Spinal cord (tissue), 10 donors: Measurements from ENCODE around the gene NAALADL2. TPM values are rescaled to one million over a fixed set of nuclear protein-coding genes. Genes with fewer than 3 reads are reported as not detected.

Source experiments
- DNase-seq, 6 donors: peaks; one replicate each; pipeline versions ENCODE4 v3.0.0 to v3.0.0-alpha.2; 2013 to 2015; ENCODE audit warnings: low spot score in 6 of 6, low read depth in 4 of 6
- H3K27ac ChIP-seq: one replicate; pipeline ENCODE4 v1.5.1; 2013; ENCODE audit warnings: low read depth, low read length, control low read depth
- H3K27me3 ChIP-seq: one replicate; pipeline ENCODE4 v1.6.1; 2013; ENCODE audit warnings: low read length; ENCODE audit not compliant: control insufficient read depth, insufficient read depth
- H3K36me3 ChIP-seq: one replicate; pipeline ENCODE4 v1.6.1; 2013; ENCODE audit warnings: low read length; ENCODE audit not compliant: control insufficient read depth, insufficient read depth
- H3K4me1 ChIP-seq: one replicate; pipeline ENCODE4 v1.6.1; 2013; ENCODE audit warnings: low read length; ENCODE audit not compliant: control insufficient read depth, insufficient read depth
- H3K4me3 ChIP-seq: one replicate; pipeline ENCODE4 v1.5.1; 2013; ENCODE audit warnings: low read depth, low read length, control low read depth
- H3K9me3 ChIP-seq: one replicate; pipeline ENCODE4 v1.6.1; 2013; ENCODE audit warnings: low read length; ENCODE audit not compliant: control insufficient read depth, insufficient read depth
- WGBS: methylation state at CpG from one replicate; pipeline ENCODE4 v1.1.5; 2013; ENCODE audit warnings: missing lambda C conversion rate; ENCODE audit not compliant: insufficient coverage; 5-methylcytosine and 5-hydroxymethylcytosine counted together
- polyA plus RNA-seq, 2 donors: library from polyadenylated mRNA; unstranded; fragments of 120-200 nt; gene quantifications; one replicate each; pipeline ENCODE4 v1.2.1, GENCODE V29; 2013; ENCODE audit not compliant: insufficient read length in 2 of 2
- total RNA-seq, 2 donors: library from RNA; depleted of rRNA in 1 of 2; stranded (reverse); fragments of 120-200 nt in 1 of 2; fragments of >200 nt in 1 of 2; gene quantifications; one replicate each; pipeline versions ENCODE4 v1.2.3 to v1.2.4, GENCODE V29; 2013 to 2014
- donor health status: healthy.

The NAALADL2 gene
- total and polyA plus RNA-seq, 4 donors: 2.9 to 24.4 (median 11.1) TPM

GRCh38 chr3:175226444-175226843 is 367.3 kb downstream of the NAALADL2 start:
- no peak for DNase-seq
- Histone ChIP-seq H3K9me3 (no peaks in the 10 kb centered on the region), H3K27me3 (no peaks in the 10 kb centered on the region), H3K36me3 (no peaks in the 10 kb centered on the region), H3K4me3 (no peak overlapping the region), H3K4me1 (no peaks in the 10 kb centered on the region), H3K27ac (no peak overlapping the region)
- WGBS: no CpG with 5 or more reads among the region's 3 CpGs

GRCh38 chr3:175227126-175227525 is 368.0 kb downstream of the NAALADL2 start:
- Histone ChIP-seq H3K27ac (no peak overlapping the region), H3K9me3 (no peaks in the 10 kb centered on the region), H3K36me3 (no peaks in the 10 kb centered on the region), H3K4me1 (no peaks in the 10 kb centered on the region), H3K27me3 (no peaks in the 10 kb centered on the region), H3K4me3 (no peak overlapping the region)
- peak in 2 of 6 donors; percentile 46 to 66 for DNase-seq
- 60% methylated on average over 1 of the region's 3 CpGs for WGBS

- Histone ChIP-seq H3K36me3 (no peaks in the 10 kb centered on the region), H3K4me1 (no peaks in the 10 kb centered on the region), H3K9me3 (no peaks in the 10 kb centered on the region), H3K27me3 (no peaks in the 10 kb centered on the region), H3K4me3 (no peak overlapping the region), H3K27ac (no peak overlapping the region)
- no CpG with 5 or more reads among the region's 3 CpGs for WGBS
- DNase-seq: no peak
Observed at GRCh38 chr3:175233957-175234940, 375.1 kb downstream of the NAALADL2 start.

GRCh38 chr3:175238801-175239200 is 379.7 kb downstream of the NAALADL2 start:
- Histone ChIP-seq H3K36me3 (no peaks in the 10 kb centered on the region), H3K27ac (no peak overlapping the region), H3K27me3 (no peaks in the 10 kb centered on the region), H3K9me3 (no peaks in the 10 kb centered on the region), H3K4me3 (no peak overlapping the region), H3K4me1 (no peaks in the 10 kb centered on the region)
- peak in 1 of 6 donors; percentile 24 for DNase-seq
- WGBS: no CpG with 5 or more reads among the region's 3 CpGs

- Histone ChIP-seq H3K27ac (no peak overlapping the region), H3K36me3 (no peaks in the 10 kb centered on the region), H3K4me3 (no peak overlapping the region), H3K27me3 (no peaks in the 10 kb centered on the region), H3K4me1 (no peaks in the 10 kb centered on the region), H3K9me3 (no peaks in the 10 kb centered on the region)
- no CpG with 5 or more reads among the region's 2 CpGs for WGBS
- no peak for DNase-seq
Observed at GRCh38 chr3:175240921-175241320, 381.8 kb downstream of the NAALADL2 start.

GRCh38 chr3:175242243-175242642 is 383.1 kb downstream of the NAALADL2 start:
- DNase-seq: no peak
- H3K9me3 ChIP-seq: no peaks in the 10 kb centered on the region
- no peaks in the 10 kb centered on the region for H3K4me1 ChIP-seq
- no peaks in the 10 kb centered on the region for H3K36me3 ChIP-seq
- H3K27me3 ChIP-seq: no peaks in the 10 kb centered on the region
- WGBS: 100% methylated on average over 1 of the region's 2 CpGs
- no peak overlapping the region for H3K27ac ChIP-seq
- H3K4me3 ChIP-seq: no peak overlapping the region

GRCh38 chr3:175246234-175246633 is 387.1 kb downstream of the NAALADL2 start:
- Histone ChIP-seq H3K27ac (no peak overlapping the region), H3K9me3 (no peaks in the 10 kb centered on the region), H3K4me1 (no peaks in the 10 kb centered on the region), H3K4me3 (no peak overlapping the region), H3K36me3 (no peaks in the 10 kb centered on the region), H3K27me3 (no peaks in the 10 kb centered on the region)
- WGBS: no CpG with 5 or more reads among the region's 3 CpGs
- no peak for DNase-seq

- no peaks in the 10 kb centered on the region for H3K27me3 ChIP-seq
- no CpG with 5 or more reads among the region's 1 CpG for WGBS
- H3K27ac ChIP-seq: no peak overlapping the region
- H3K4me3 ChIP-seq: no peak overlapping the region
- no peak for DNase-seq
- H3K36me3 ChIP-seq: no peaks in the 10 kb centered on the region
- no peaks in the 10 kb centered on the region for H3K9me3 ChIP-seq
- no peaks in the 10 kb centered on the region for H3K4me1 ChIP-seq
Observed at GRCh38 chr3:175246766-175247165, 387.6 kb downstream of the NAALADL2 start.

GRCh38 chr3:175247629-175248028 is 388.5 kb downstream of the NAALADL2 start:
- H3K36me3 ChIP-seq: no peaks in the 10 kb centered on the region
- no peaks in the 10 kb centered on the region for H3K27me3 ChIP-seq
- H3K27ac ChIP-seq: no peak overlapping the region
- H3K9me3 ChIP-seq: no peaks in the 10 kb centered on the region
- no peaks in the 10 kb centered on the region for H3K4me1 ChIP-seq
- H3K4me3 ChIP-seq: no peak overlapping the region
- DNase-seq: no peak
- 100% methylated on average over 1 of the region's 1 CpG for WGBS

- no peaks in the 10 kb centered on the region for H3K4me1 ChIP-seq
- no peak overlapping the region for H3K27ac ChIP-seq
- H3K4me3 ChIP-seq: no peak overlapping the region
- DNase-seq: no peak
- H3K9me3 ChIP-seq: no peaks in the 10 kb centered on the region
- H3K27me3 ChIP-seq: no peaks in the 10 kb centered on the region
- H3K36me3 ChIP-seq: no peaks in the 10 kb centered on the region
- WGBS: no CpG with 5 or more reads among the region's 2 CpGs
Observed at GRCh38 chr3:175248832-175249231, 389.7 kb downstream of the NAALADL2 start.
